Measurements from ENCODE around the gene MBTD1.

The MBTD1 gene

DNA sequence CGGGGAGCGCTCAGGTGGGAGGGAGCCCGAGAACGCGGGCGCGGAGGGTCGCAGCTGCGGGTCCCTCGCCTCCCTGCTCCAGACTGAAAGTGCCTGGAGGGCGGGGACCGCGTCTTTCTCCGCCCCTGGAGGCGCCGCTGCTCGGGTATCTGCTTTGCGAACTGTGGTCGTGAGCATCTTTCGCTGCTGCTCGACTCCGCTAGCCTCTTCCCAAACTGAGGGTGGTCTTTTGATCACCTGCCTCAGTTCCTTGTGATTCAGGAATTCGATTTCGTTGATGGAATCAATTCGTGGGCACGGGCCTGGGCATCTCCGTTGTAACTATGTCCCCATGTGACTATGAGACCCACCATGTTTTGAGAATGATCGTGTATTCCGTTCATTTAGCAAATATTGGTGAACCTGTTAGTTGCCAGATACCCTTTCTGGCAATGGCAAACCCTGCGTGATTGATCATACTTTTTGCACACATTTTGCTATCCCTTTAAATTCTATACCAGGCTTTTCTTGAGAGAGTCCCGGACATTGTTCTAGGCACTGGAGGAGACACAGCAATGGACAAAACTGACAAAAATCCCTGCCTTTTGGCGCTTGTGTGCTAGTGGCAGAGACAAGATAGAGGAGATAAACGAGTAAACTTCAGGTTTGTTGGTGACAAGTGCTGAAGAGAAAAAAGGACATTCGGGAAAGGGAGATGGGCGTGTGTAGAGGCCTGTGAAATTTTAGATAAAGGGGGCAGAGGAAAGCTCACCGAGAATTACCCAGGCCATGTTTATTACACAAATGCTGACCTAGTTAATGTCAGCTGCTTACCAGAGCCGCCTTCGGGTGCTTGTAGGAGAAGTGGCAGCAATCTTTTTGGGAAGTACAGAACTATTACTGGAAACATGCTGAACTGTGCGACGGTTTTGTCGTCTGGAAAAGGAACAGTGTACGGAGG lies 1.4 kb upstream of the MBTD1 start:
- peaks cover 84% of the 10 kb centered on the region for H3K36me3 Mint-ChIP-seq (ENCODE audit: low read depth)
- DNase-seq = no peak
- H3K9me3 Mint-ChIP-seq = no peaks in the 10 kb centered on the region
- H3K27me3 Mint-ChIP-seq = no peaks in the 10 kb centered on the region
- peak overlapping the region; percentile 100 for H3K27ac Mint-ChIP-seq
- peaks cover 69% of the 10 kb centered on the region for H3K4me1 Mint-ChIP-seq (ENCODE audit: low read depth)
- peak overlapping the region; percentile 82 for H3K4me3 Mint-ChIP-seq

DNA sequence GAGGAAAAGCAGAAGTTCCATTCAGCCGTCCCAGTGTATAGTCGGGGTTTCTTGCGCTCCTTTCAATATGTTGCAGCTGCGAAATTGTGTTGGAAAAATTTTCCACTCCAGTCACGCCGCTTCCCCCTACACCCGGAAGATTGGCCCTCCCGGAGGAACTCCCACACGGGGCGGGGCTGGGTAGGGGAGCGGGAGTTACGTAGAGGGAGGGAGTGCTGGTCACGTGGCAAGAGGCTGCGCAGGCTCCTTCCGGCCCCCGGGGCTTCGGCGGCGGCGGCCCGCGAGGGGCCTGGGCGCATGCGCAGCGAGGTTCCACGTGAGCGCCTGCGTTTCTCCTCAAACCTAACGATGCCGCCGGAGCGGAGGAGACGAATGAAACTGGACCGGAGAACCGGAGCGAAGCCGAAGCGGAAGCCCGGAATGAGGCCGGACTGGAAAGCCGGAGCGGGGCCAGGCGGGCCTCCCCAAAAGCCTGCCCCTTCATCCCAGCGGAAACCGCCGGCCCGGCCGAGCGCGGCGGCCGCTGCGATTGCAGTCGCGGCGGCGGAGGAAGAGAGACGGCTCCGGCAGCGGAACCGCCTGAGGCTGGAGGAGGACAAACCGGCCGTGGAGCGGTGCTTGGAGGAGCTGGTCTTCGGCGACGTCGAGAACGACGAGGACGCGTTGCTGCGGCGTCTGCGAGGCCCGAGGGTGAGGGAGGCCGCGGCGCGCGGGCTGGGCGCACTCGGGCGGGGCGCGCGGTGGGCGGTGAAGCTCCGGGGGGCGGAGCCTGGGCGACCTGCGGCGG lies 581 bp upstream of the MBTD1 start, which contains the start of gene UTP18:
Gene UTP18 (plus strand): TSS at position 310 of the 787 bp plus-strand sequence. CDS start 39 bp downstream, at position 349.
- Mint-ChIP-seq H3K4me1 (ENCODE audit: low read depth) (peaks cover 71% of the 10 kb centered on the region), H3K36me3 (ENCODE audit: low read depth) (peaks cover 84% of the 10 kb centered on the region), H3K4me3 (peak within 1 kb of the TSS; percentile 82), H3K27me3 (no peaks in the 10 kb centered on the region), H3K9me3 (no peaks in the 10 kb centered on the region), H3K27ac (peak within 1 kb of the TSS; percentile 100)
- DNase-seq = peak; percentile 96

DNA sequence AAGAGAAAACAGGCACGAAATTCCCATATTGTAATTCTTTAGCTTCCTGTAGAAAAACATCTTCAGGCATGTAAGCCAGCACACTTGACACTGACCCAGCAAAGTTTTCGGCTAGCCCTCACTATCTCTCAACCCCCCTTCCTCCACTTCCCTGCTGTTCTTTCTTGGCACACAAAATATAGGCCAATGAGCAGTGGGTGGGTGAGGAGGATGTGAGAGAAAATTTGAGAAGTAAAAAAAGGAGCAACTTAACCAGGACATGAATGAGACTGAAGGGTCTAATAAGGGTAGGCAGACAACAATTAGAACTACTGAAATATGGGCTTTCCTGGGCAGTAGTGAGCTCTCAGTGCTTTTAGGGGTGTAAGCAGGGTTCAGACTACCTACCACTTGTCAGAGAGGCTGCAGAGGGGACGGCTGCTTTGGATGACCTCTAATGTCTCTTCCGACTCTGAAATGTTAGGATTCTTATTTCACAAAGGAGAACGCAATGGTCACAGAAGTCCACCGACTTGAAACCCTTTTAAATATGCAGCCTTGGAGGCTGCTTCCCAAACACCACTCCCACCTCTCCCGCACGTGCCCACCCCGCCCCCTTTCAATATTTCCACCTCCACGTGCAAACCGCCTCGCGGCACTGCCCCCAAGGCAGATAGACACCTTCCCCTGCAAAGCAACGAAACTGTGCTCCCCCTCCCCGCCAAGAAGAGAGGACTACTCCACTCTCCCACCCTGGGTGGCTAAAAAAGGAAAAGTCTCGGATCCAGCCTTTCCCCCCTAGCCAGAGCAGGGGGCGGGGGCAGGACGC lies 889 bp downstream of the MBTD1 start:
- no peaks in the 10 kb centered on the region for H3K9me3 Mint-ChIP-seq
- peaks cover 86% of the 10 kb centered on the region for H3K36me3 Mint-ChIP-seq (ENCODE audit: low read depth)
- peaks cover 71% of the 10 kb centered on the region for H3K4me1 Mint-ChIP-seq (ENCODE audit: low read depth)
- H3K4me3 Mint-ChIP-seq = peak overlapping the region; percentile 82
- peak overlapping the region; percentile 86 for H3K27ac Mint-ChIP-seq
- DNase-seq = peak; percentile 32
- no peaks in the 10 kb centered on the region for H3K27me3 Mint-ChIP-seq

DNA sequence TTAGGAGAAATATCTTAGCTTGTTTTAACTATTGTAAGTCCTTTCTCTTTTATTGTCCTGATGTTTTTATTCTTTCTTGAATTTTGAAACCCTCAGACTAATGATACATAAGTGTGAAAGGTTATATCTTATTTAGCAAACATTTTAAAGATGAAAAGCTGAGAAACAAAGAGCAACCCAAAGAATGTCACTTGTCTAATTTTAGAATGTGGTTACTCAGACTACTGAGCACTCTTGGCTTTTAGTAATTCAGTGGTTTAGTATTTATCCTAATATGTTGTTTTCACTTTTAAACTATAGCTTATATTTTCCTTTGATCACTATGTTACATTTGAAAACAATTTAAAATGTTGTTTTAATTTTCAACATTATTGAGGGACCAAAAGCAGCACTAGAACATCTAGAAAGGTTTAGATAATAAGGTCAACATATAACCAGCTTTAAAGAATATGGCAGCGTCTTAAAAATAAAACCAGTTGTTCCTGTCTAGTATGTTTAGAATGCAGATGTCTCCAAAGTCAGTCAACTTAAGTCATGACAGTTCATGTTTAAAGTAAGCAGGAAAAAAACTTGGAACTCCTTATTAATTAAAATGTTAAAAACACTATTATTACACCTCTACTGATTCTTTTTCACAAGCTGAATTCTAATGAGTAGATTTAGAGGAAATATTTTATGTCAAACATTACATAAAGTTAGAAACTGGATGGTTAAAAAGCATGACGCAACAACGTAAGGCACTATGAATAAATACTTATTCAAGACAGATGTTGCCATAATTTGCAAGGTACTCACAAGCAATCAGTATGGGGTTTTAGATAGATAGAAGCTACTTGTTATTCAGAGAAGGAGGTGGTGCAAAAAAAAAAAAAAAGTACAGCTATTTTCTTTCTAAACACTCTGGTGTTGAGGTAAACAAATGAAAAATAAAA lies 2.4 kb downstream of the MBTD1 start:
- no peaks in the 10 kb centered on the region for H3K9me3 Mint-ChIP-seq
- peak overlapping the region; percentile 82 for H3K4me3 Mint-ChIP-seq
- H3K27me3 Mint-ChIP-seq = no peaks in the 10 kb centered on the region
- peaks cover 66% of the 10 kb centered on the region for H3K4me1 Mint-ChIP-seq (ENCODE audit: low read depth)
- no peak overlapping the region for H3K27ac Mint-ChIP-seq
- no peak for DNase-seq
- peaks cover 83% of the 10 kb centered on the region for H3K36me3 Mint-ChIP-seq (ENCODE audit: low read depth)

DNA sequence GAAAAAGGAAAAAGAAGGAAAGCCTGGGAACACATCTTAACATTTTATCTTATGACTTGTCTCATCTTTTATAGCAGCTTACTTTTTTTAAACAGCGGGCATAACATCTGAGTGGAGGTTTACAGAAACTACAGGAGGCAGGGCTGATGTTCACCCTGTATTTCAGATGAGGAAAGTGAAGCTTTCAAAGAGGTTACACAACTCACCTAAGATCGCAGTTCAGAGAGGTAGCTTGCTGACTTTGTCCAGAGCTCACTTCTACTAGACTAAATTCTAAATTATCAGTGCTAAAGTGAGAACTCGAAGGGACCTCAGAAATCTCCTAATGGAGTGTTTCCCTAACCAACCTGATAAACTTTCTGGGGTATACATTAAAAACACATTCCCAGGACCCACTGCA lies 3.7 kb downstream of the MBTD1 start:
- Mint-ChIP-seq H3K9me3 (no peaks in the 10 kb centered on the region), H3K27me3 (no peaks in the 10 kb centered on the region), H3K27ac (no peak overlapping the region), H3K36me3 (ENCODE audit: low read depth) (peaks cover 81% of the 10 kb centered on the region), H3K4me1 (ENCODE audit: low read depth) (peaks cover 59% of the 10 kb centered on the region), H3K4me3 (no peak overlapping the region)
- DNase-seq = no peak

DNA sequence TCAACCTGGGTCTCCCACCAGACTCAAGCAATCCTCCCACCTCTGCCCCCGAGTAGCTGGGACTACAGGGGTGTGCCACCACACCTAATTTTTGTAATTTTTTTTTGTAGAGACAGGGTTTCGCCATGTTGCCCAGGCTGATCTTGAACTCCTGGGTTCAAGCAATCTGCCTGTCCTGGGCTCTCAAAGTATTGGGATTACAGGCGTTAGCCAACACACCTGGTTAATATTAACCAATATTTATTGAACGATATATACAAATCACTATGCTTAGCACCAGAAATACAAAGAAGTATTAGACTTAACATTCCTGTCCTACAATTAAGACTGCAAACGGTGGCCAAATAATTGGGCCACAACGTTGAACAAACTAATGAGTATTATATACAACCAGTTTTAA lies 4.2 kb downstream of the MBTD1 start:
- Mint-ChIP-seq H3K9me3 (no peaks in the 10 kb centered on the region), H3K27ac (no peak overlapping the region), H3K4me1 (ENCODE audit: low read depth) (peaks cover 62% of the 10 kb centered on the region), H3K36me3 (ENCODE audit: low read depth) (peaks cover 83% of the 10 kb centered on the region), H3K4me3 (no peak overlapping the region), H3K27me3 (no peaks in the 10 kb centered on the region)
- no peak for DNase-seq

DNA sequence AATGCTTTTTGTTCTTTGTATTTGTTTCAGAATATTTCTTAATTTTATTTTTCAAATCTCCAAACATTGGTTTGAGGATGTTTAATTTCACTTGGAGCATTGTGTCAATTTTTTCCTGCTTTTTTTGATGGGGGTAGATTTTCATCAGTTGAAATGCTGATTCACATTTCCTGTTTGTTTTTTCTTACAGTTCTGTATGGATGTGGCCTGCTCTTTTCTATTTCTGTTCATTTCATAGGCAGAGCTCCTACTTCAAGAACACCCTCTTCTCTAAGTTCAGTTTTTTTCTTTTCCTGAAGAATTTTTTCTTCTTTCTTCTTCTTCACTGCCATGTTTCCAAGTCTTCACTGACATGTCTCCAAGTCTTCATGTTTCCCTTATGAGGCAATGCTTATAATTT lies 8.8 kb downstream of the MBTD1 start:
- Mint-ChIP-seq H3K4me3 (no peak overlapping the region), H3K4me1 (ENCODE audit: low read depth) (peaks cover 30% of the 10 kb centered on the region), H3K9me3 (no peaks in the 10 kb centered on the region), H3K27ac (peak overlapping the region; percentile 7), H3K27me3 (no peaks in the 10 kb centered on the region), H3K36me3 (ENCODE audit: low read depth) (peaks cover 80% of the 10 kb centered on the region)
- DNase-seq = no peak

DNA sequence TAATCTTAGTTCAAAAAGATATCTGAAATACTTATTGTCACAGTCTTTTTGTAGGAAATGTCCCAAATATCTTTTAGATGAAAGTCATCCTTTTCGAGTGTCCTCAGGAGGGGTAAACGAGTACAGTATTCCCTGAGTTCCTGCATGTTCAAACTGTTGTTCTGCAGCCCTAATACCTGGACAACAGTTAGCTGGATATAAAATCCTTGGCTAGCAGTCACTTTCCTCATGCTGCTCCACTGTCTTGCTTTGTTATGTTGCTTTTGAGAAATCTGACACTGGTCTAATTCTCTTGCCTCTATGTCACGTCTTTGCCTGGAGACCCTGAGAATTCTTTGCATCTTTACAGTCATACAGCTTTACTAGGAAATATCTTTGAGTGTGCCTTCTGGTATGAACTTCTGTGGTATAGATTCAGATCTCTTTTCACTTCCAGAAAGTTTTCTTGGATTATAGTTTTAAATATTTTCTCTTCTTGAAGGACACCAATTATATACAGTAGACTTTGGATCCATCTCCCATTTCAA lies 9.5 kb downstream of the MBTD1 start:
- H3K4me3 Mint-ChIP-seq = no peak overlapping the region
- peaks cover 78% of the 10 kb centered on the region for H3K36me3 Mint-ChIP-seq (ENCODE audit: low read depth)
- H3K9me3 Mint-ChIP-seq = no peaks in the 10 kb centered on the region
- H3K27me3 Mint-ChIP-seq = no peaks in the 10 kb centered on the region
- peaks cover 25% of the 10 kb centered on the region for H3K4me1 Mint-ChIP-seq (ENCODE audit: low read depth)
- no peak overlapping the region for H3K27ac Mint-ChIP-seq
- DNase-seq = no peak

DNA sequence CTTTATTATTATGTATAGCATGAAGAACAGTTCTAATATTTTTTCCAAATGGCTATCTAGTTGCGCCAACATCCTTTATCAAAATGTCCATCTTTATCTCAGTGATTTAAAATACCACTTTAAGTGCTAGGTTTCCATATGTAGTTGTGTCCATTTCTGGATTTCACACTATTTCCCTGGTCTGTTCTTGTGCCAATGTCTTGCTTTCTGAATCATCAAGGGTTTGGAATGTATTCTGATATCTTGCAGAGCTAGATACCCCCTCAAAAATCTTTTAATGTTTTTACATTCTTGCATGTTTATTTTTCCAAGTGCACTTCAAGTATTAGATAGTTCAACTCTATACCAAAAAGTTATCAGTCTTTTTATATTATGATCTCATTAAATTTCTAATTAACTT lies 14.3 kb downstream of the MBTD1 start:
- no peak overlapping the region for H3K27ac Mint-ChIP-seq
- no peaks in the 10 kb centered on the region for H3K9me3 Mint-ChIP-seq
- no peak overlapping the region for H3K4me3 Mint-ChIP-seq
- peaks cover 22% of the 10 kb centered on the region for H3K4me1 Mint-ChIP-seq (ENCODE audit: low read depth)
- DNase-seq = no peak
- H3K27me3 Mint-ChIP-seq = no peaks in the 10 kb centered on the region
- peaks cover 51% of the 10 kb centered on the region for H3K36me3 Mint-ChIP-seq (ENCODE audit: low read depth)

DNA sequence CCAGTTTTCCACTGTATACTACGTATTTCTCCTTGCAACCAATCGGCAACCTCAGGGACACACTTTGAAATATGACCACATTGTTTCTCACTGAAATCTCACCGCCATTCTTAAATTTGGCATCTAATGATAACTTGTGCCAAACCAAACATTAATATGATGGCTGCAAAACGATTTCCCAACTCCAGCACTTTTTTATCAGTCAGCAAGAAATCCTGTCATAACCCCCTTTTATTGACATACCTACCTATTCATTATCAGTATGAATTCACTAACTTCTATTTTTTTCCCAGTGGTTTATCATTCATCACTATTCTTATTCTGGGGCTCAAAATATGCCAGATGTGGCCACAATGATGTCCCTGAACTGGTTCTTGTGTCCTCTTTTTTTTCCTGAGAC lies 15.8 kb downstream of the MBTD1 start:
- DNase-seq = no peak
- no peak overlapping the region for H3K27ac Mint-ChIP-seq
- H3K4me1 Mint-ChIP-seq (ENCODE audit: low read depth) = peaks cover 30% of the 10 kb centered on the region
- no peaks in the 10 kb centered on the region for H3K27me3 Mint-ChIP-seq
- no peak overlapping the region for H3K4me3 Mint-ChIP-seq
- no peaks in the 10 kb centered on the region for H3K9me3 Mint-ChIP-seq
- peaks cover 44% of the 10 kb centered on the region for H3K36me3 Mint-ChIP-seq (ENCODE audit: low read depth)

DNA sequence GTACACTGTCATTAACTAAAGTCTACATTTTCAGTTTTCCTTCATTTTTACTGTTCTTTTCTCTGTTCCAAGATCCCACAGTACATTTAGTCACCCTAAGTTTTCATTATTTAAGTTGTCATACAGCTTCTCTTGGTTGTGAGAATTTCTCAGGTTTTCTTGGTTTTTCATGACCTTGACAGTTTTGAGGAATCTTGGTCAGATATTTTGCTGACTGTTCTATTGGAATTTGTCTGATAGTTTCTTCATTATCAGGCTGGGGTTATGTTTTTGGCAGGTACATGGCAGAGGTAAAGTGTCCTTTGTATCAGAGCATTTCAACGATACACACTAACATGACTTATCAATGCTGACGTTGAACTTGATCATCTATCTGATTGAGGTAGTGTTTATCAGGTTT lies 19.6 kb downstream of the MBTD1 start:
- Mint-ChIP-seq H3K4me1 (ENCODE audit: low read depth) (peaks cover 50% of the 10 kb centered on the region), H3K27me3 (no peaks in the 10 kb centered on the region), H3K9me3 (no peaks in the 10 kb centered on the region), H3K36me3 (ENCODE audit: low read depth) (peaks cover 26% of the 10 kb centered on the region), H3K27ac (no peak overlapping the region), H3K4me3 (no peak overlapping the region)
- no peak for DNase-seq

DNA sequence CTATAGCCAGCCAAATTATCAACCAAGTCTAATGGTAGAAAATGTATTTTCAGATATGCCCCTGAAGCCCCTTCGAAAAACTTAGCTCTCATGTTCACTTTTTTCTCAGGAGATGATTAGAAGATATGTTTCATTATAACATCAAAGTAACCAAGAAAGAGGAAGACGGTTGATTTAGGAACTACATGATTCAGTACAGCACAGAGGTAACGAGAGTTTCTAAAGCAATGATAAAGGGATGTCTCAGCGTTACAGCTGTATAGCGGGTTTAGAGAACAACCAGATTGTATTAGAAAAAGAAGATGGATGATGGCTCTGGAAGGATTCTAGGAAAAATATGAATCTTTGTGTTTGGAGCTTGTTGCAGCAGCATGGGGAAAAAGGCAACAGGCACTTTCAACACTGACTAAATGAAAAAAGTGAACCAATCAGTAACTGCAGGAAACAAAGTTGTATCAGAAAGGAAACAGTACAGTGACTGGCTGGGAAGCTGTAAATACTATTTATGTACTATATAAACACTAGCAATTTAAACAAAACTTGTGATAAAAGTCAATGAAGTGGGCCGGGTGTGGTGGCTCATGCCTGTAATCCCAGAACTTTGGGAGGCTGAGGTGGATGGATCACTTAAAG lies 21.5 kb downstream of the MBTD1 start:
- H3K27ac Mint-ChIP-seq = peak overlapping the region; percentile 39
- no peak overlapping the region for H3K4me3 Mint-ChIP-seq
- no peaks in the 10 kb centered on the region for H3K9me3 Mint-ChIP-seq
- H3K4me1 Mint-ChIP-seq (ENCODE audit: low read depth) = peaks cover 45% of the 10 kb centered on the region
- DNase-seq = no peak
- peaks cover 18% of the 10 kb centered on the region for H3K36me3 Mint-ChIP-seq (ENCODE audit: low read depth)
- no peaks in the 10 kb centered on the region for H3K27me3 Mint-ChIP-seq

DNA sequence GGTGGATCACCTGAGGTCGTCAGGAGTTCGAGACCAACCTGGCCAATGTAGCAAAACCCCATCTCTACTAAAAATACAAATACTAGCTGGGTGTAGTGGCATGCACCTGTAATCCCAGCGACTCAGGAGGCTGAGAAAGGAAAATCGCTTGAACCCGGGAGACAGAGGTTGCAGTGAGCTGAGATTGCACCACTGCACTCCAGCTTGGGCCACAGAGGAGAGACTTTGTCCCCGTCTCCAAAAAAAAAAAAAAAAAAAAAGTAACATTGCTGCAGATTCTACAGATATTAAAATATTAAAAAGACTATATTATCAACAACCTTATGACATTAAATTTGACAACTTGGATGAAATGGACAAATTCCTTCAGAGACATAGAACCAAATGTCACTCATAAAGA lies 25.7 kb downstream of the MBTD1 start:
- Mint-ChIP-seq H3K27me3 (no peaks in the 10 kb centered on the region), H3K4me1 (ENCODE audit: low read depth) (peaks cover 43% of the 10 kb centered on the region), H3K27ac (no peak overlapping the region), H3K36me3 (ENCODE audit: low read depth) (peaks cover 29% of the 10 kb centered on the region), H3K4me3 (no peak overlapping the region), H3K9me3 (no peaks in the 10 kb centered on the region)
- DNase-seq = no peak

Measured in activated T-cell treated with anti-CD3 and anti-CD28 coated beads, Interleukin-2, amount 50 U/mL, for 24 hours (primary cell).